ENCODE data around the gene HTT.

HTT gene

DNA sequence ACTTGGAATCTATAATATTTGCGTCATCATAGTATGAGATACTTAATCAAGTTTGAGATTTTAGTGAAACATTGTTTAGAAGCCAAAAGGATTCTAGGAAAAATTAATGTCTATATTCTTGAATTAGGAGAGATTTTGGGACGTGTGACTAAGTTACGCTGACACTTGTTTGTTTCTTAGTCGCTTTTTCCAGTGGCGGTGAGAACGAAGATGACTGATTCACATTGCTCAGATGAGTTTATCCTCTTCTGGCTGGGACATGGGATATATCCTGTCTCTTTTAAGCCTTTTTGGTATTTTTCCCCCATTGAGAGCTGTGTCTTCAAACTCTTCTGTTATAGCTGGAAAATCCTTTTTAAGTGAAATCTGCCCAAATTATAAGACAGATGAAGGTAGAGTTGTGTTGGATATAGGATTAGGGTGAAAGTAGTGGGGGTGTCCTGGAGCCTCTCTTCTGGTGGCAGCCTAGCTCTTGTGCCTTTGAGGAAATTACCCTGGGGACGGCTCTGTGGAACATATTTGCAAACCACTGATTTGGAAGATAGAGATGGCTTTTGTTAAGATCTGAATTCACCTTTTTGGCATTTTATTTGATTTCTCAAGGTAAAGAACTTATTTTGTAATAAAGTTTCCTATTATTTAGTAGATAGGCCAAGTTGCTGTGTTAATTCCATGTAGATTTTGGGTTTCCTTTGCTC, 49.7 kb downstream of the HTT start:
- H3K36me3 ChIP-seq (ENCODE audit: control insufficient read depth, insufficient read depth, low read length) = peaks cover 54% of the 10 kb centered on the region
- no peak overlapping the region for H3K4me3 ChIP-seq (ENCODE audit: extremely low read depth, insufficient read depth, low read length, poor library complexity, severe bottlenecking)
- peaks cover 27% of the 10 kb centered on the region for H3K4me1 ChIP-seq (ENCODE audit: control insufficient read depth, insufficient read depth, low read length, poor library complexity, severe bottlenecking)
- WGBS, 2 experiments (ENCODE audit: insufficient coverage in 2 of 2) = 96 to 98% methylated on average over 6 of the region's 7 CpGs
- peak overlapping the region; percentile 55 for H3K27ac ChIP-seq (ENCODE audit: low read depth, low read length, severe bottlenecking)
- H3K9me3 ChIP-seq (ENCODE audit: control insufficient read depth, low read length) = no peaks in the 10 kb centered on the region

DNA sequence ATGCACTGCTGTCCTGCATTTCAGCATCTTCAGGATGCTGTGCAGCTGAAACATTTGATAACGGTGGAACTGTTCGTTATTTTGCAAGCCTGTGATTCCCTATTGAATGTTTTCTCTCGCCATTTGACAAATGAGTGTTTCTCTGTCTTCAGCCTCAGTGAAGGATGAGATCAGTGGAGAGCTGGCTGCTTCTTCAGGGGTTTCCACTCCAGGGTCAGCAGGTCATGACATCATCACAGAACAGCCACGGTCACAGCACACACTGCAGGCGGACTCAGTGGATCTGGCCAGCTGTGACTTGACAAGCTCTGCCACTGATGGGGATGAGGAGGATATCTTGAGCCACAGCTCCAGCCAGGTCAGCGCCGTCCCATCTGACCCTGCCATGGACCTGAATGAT, 52.6 kb downstream of the HTT start:
- Histone ChIP-seq H3K4me3 (ENCODE audit: extremely low read depth, insufficient read depth, low read length, poor library complexity, severe bottlenecking) (no peak overlapping the region), H3K36me3 (ENCODE audit: control insufficient read depth, insufficient read depth, low read length) (peaks cover 58% of the 10 kb centered on the region), H3K9me3 (ENCODE audit: control insufficient read depth, low read length) (no peaks in the 10 kb centered on the region), H3K4me1 (ENCODE audit: control insufficient read depth, insufficient read depth, low read length, poor library complexity, severe bottlenecking) (peaks cover 15% of the 10 kb centered on the region), H3K27ac (ENCODE audit: low read depth, low read length, severe bottlenecking) (no peak overlapping the region)
- 94 to 96% methylated on average over 7 of the region's 7 CpGs for WGBS, 2 experiments (ENCODE audit: insufficient coverage in 2 of 2)

DNA sequence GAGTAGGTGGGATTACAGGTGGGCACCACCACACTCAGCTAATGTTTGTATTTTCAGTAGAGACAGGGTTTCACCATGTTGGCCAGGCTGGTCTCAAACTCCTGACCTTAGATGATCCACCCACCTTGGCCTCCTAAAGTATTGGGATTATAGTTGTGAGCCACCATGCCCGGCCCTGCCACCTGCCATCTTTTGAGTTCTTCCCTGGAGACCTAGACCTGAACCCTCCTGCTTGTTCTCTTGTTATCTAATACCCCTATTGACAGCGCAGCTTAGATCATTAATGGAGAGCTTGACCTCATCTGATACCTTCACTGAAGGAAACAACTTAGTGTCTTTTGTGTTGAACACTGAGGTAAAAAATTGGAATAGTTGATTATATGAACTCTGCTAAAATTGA, 53.6 kb downstream of the HTT start:
- Histone ChIP-seq H3K36me3 (ENCODE audit: control insufficient read depth, insufficient read depth, low read length) (peaks cover 68% of the 10 kb centered on the region), H3K4me3 (ENCODE audit: extremely low read depth, insufficient read depth, low read length, poor library complexity, severe bottlenecking) (no peak overlapping the region), H3K27ac (ENCODE audit: low read depth, low read length, severe bottlenecking) (no peak overlapping the region), H3K4me1 (ENCODE audit: control insufficient read depth, insufficient read depth, low read length, poor library complexity, severe bottlenecking) (peaks cover 7% of the 10 kb centered on the region), H3K9me3 (ENCODE audit: control insufficient read depth, low read length) (no peaks in the 10 kb centered on the region)
- 88% methylated on average over 1 of the region's 2 CpGs; no CpG with 5 or more reads in 1 of the 2 experiments for WGBS, 2 experiments (ENCODE audit: insufficient coverage in 2 of 2)

DNA sequence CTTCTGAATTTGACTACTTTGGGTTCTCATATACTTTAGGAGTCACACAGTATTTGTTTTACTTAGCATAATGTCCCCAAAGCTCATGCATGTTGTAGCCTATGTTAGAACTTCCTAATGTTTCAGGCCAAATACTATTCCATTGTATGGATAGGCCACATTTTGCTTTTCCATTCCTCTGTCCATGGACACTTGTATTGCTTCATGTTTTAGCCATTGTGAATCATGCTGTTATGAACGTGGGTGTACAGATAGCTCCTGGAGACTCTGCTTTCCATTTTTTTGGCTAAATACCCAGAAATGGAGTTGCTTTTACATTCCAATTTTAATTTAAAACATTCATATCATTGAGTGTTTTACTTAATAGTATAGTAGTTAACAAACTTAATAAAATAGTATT, 54.5 kb downstream of the HTT start:
- Histone ChIP-seq H3K4me3 (ENCODE audit: extremely low read depth, insufficient read depth, low read length, poor library complexity, severe bottlenecking) (no peak overlapping the region), H3K4me1 (ENCODE audit: control insufficient read depth, insufficient read depth, low read length, poor library complexity, severe bottlenecking) (peaks cover 2% of the 10 kb centered on the region), H3K27ac (ENCODE audit: low read depth, low read length, severe bottlenecking) (no peak overlapping the region), H3K9me3 (ENCODE audit: control insufficient read depth, low read length) (no peaks in the 10 kb centered on the region), H3K36me3 (ENCODE audit: control insufficient read depth, insufficient read depth, low read length) (peaks cover 77% of the 10 kb centered on the region)
- 80% methylated on average over 1 of the region's 1 CpG; no CpG with 5 or more reads in 1 of the 2 experiments for WGBS, 2 experiments (ENCODE audit: insufficient coverage in 2 of 2)

DNA sequence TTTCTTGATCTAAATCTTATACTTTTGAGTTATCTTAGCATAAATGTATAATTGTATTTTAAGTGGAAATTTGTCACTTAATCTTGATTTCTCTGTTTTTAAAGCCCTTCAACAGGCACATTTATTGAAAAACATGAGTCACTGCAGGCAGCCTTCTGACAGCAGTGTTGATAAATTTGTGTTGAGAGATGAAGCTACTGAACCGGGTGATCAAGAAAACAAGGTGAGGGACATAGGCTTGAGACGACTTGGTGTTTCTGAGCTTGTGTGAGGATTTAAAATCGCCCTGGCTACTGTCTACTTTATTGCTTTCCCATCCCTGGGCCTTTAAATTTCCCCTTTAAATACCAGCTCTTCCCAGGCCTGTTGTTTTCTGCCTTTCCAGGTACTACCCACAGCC, 55.7 kb downstream of the HTT start:
- peaks cover 89% of the 10 kb centered on the region for H3K36me3 ChIP-seq (ENCODE audit: control insufficient read depth, insufficient read depth, low read length)
- no peaks in the 10 kb centered on the region for H3K4me1 ChIP-seq (ENCODE audit: control insufficient read depth, insufficient read depth, low read length, poor library complexity, severe bottlenecking)
- WGBS, 2 experiments (ENCODE audit: insufficient coverage in 2 of 2) = 86% methylated on average over 2 of the region's 3 CpGs; no CpG with 5 or more reads in 1 of the 2 experiments
- no peak overlapping the region for H3K4me3 ChIP-seq (ENCODE audit: extremely low read depth, insufficient read depth, low read length, poor library complexity, severe bottlenecking)
- no peaks in the 10 kb centered on the region for H3K9me3 ChIP-seq (ENCODE audit: control insufficient read depth, low read length)
- no peak overlapping the region for H3K27ac ChIP-seq (ENCODE audit: low read depth, low read length, severe bottlenecking)

DNA sequence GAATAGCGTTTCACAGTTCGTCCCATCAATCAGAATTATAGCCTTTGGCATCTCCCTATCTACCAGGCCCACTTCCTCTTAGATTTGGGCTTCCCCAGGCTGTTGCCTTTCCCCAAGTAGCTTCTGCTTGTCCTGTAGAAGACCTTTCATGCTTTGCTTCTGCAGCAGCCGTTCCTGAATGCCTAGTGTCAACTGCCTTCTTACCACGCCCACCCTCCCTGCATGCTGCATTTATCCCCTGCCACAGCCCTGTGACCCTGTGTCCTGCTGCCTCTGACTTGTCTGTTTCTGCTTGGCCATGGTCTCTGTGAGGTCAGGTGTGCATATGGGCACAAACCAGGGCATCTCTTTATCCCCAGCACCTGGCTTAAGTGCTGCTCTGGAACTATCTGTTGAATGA, 56.3 kb downstream of the HTT start:
- Histone ChIP-seq H3K36me3 (ENCODE audit: control insufficient read depth, insufficient read depth, low read length) (peaks cover 90% of the 10 kb centered on the region), H3K4me3 (ENCODE audit: extremely low read depth, insufficient read depth, low read length, poor library complexity, severe bottlenecking) (no peak overlapping the region)
- 84 to 96% methylated on average over 4 of the region's 4 CpGs for WGBS, 2 experiments (ENCODE audit: insufficient coverage in 2 of 2)

DNA sequence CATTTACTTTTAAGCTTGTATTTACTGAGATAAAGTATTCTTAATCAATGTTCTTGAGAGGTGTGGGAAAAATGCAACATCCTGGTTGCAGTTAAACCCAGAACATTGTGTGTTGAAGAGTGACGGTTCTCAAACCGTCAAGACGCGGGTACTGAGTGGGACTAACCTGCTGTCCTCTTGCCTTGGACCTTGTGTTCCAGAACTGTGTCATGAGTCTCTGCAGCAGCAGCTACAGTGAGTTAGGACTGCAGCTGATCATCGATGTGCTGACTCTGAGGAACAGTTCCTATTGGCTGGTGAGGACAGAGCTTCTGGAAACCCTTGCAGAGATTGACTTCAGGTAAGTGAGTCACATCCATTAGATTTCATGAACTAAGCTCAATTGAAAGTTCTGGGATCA, 59.7 kb downstream of the HTT start:
- Histone ChIP-seq H3K36me3 (ENCODE audit: control insufficient read depth, insufficient read depth, low read length) (peaks cover 87% of the 10 kb centered on the region), H3K27ac (ENCODE audit: low read depth, low read length, severe bottlenecking) (no peak overlapping the region), H3K4me3 (ENCODE audit: extremely low read depth, insufficient read depth, low read length, poor library complexity, severe bottlenecking) (no peak overlapping the region), H3K9me3 (ENCODE audit: control insufficient read depth, low read length) (no peaks in the 10 kb centered on the region), H3K4me1 (ENCODE audit: control insufficient read depth, insufficient read depth, low read length, poor library complexity, severe bottlenecking) (no peaks in the 10 kb centered on the region)
- WGBS, 2 experiments (ENCODE audit: insufficient coverage in 2 of 2) = 98 to 100% methylated on average over 5 of the region's 5 CpGs

More for the DNA sequence above, 56.3 kb downstream of the HTT start:
- no peaks in the 10 kb centered on the region for H3K4me1 ChIP-seq (ENCODE audit: control insufficient read depth, insufficient read depth, low read length, poor library complexity, severe bottlenecking)
- no peaks in the 10 kb centered on the region for H3K9me3 ChIP-seq (ENCODE audit: control insufficient read depth, low read length)
- no peak overlapping the region for H3K27ac ChIP-seq (ENCODE audit: low read depth, low read length, severe bottlenecking)

DNA sequence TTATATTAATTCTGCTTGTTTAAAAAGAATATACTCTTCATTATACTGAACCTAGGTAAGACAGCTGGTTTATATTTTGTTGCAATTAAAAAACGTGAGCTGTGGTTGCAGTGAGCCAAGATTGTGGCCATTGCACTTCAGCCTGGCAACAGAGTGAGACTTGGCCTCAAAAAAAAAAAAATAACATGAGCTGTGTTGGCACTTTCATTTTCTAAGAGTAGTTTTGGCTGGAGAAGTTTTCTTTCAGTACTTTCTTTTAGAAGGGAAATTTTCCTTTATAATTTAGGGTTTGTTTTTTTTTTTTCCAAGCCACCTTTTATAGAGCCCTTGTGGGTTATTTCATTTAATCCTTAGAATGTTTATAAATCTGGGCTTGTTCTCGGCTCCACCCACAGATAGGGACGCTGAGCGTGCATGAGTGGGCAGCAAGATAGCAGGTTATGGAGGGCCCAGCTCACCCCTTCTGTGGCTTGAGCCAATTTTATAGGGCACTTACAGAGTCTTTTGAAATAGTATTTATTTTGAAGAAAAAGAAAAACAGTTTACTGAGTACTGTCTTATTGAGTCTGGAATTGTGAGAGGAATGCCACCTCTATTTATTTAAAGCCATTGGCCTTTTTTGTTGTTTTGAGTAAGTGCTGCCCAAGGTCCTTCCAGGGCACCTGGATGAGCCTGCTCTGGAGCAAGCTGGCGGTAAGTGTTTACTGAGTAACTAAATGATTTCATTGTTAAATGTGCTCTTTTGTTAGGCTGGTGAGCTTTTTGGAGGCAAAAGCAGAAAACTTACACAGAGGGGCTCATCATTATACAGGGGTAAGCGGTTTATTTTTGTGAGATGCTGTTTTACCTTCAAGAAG, 60.9 kb downstream of the HTT start:
- Histone ChIP-seq H3K4me3 (ENCODE audit: extremely low read depth, insufficient read depth, low read length, poor library complexity, severe bottlenecking) (no peak overlapping the region), H3K4me1 (ENCODE audit: control insufficient read depth, insufficient read depth, low read length, poor library complexity, severe bottlenecking) (no peaks in the 10 kb centered on the region), H3K9me3 (ENCODE audit: control insufficient read depth, low read length) (no peaks in the 10 kb centered on the region), H3K36me3 (ENCODE audit: control insufficient read depth, insufficient read depth, low read length) (peaks cover 83% of the 10 kb centered on the region), H3K27ac (ENCODE audit: low read depth, low read length, severe bottlenecking) (no peak overlapping the region)
- 96 to 97% methylated on average over 4 to 5 of the region's 6 CpGs for WGBS, 2 experiments (ENCODE audit: insufficient coverage in 2 of 2)

DNA sequence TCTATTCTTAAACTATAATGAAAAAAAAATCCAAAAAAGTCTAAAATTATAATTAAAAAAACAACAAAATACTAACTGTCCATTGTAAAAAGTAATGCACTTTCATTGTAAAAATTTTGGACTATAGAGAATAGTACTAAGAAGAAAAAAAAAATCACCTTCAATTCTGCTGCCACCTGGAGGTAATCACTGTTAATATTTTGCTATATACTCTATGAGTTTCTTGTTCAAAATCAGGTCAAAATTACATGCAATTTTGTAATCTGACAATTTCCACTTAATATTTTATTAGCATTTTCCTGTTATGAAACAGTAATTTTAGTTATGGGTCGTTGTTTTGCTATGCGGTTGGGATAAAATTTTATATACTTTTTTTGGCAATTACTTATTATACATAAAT, 62.0 kb downstream of the HTT start:
- WGBS, 2 experiments (ENCODE audit: insufficient coverage in 2 of 2) = no CpG with 5 or more reads among the region's 2 CpGs
- Histone ChIP-seq H3K9me3 (ENCODE audit: control insufficient read depth, low read length) (no peaks in the 10 kb centered on the region), H3K27ac (ENCODE audit: low read depth, low read length, severe bottlenecking) (no peak overlapping the region), H3K4me1 (ENCODE audit: control insufficient read depth, insufficient read depth, low read length, poor library complexity, severe bottlenecking) (no peaks in the 10 kb centered on the region), H3K4me3 (ENCODE audit: extremely low read depth, insufficient read depth, low read length, poor library complexity, severe bottlenecking) (no peak overlapping the region), H3K36me3 (ENCODE audit: control insufficient read depth, insufficient read depth, low read length) (peaks cover 83% of the 10 kb centered on the region)

DNA sequence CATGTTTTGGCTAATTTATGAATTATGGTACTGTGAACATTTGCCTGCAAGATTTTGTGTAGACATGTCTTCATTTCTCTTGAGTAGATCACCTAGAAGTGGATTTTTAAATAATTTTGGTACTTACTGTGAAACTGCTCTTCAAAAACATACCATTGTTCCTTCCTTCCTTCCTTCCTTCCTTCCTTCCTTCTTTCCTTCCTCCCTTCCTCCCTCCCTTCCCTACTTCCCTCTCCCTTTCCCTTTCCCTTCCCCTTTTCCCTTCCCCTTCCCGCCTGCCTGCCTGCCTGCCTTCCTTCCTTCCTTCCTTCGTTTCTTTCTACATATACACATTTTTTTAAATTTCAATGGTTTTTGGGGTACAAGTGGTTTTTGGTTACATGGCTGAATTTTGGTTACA, 63.4 kb downstream of the HTT start:
- H3K9me3 ChIP-seq (ENCODE audit: control insufficient read depth, low read length) = no peaks in the 10 kb centered on the region
- no peak overlapping the region for H3K27ac ChIP-seq (ENCODE audit: low read depth, low read length, severe bottlenecking)
- H3K36me3 ChIP-seq (ENCODE audit: control insufficient read depth, insufficient read depth, low read length) = peaks cover 79% of the 10 kb centered on the region
- H3K4me3 ChIP-seq (ENCODE audit: extremely low read depth, insufficient read depth, low read length, poor library complexity, severe bottlenecking) = no peak overlapping the region
- no CpG with 5 or more reads among the region's 2 CpGs for WGBS, 2 experiments (ENCODE audit: insufficient coverage in 2 of 2)
- H3K4me1 ChIP-seq (ENCODE audit: control insufficient read depth, insufficient read depth, low read length, poor library complexity, severe bottlenecking) = no peaks in the 10 kb centered on the region
